Skeletal muscle satellite cell (primary cell): ENCODE measurements around the gene SLX1B. TPM values are rescaled to one million over a fixed set of nuclear protein-coding genes. Genes with fewer than 3 reads are reported as not detected.
A peak's percentile ranks its signal among the peaks of the same experiment; 100 is the strongest.
"Not testable (repeated sequence)": the region's sequence is repeated elsewhere in the genome, so short reads cannot be mapped to it uniquely, and the experiment has no call there.

Experiments
- H3K27me3 ChIP-seq: 2 replicates; pipeline ENCODE4 v1.7.0; 2013; ENCODE audit warnings: low read length; ENCODE audit not compliant: control insufficient read depth, insufficient read depth
- H3K36me3 ChIP-seq: 2 replicates; pipeline ENCODE4 v1.7.0; 2013; ENCODE audit warnings: mild to moderate bottlenecking, control low read depth, low read length; ENCODE audit not compliant: insufficient read depth
- H3K4me1 ChIP-seq: 2 replicates; pipeline ENCODE4 v1.7.0; 2013; ENCODE audit warnings: low read length; ENCODE audit not compliant: control insufficient read depth, insufficient read depth
- H3K4me2 ChIP-seq: 2 replicates; pipeline ENCODE4 v1.7.0; 2013; ENCODE audit warnings: mild to moderate bottlenecking, low read length
- H3K4me3 ChIP-seq: 2 replicates; pipeline ENCODE4 v1.7.0; 2013; ENCODE audit warnings: low read length
- H3K9ac ChIP-seq: 2 replicates; pipeline ENCODE4 v1.7.0; 2013; ENCODE audit warnings: mild to moderate bottlenecking, low read depth, low read length, moderate library complexity
- H3K9me3 ChIP-seq: replicated peaks from 2 replicates; pipeline ENCODE4 v1.7.0; 2013; ENCODE audit warnings: mild to moderate bottlenecking, control low read depth, low read length
- small RNA-seq: library from RNA; depleted of rRNA; stranded (forward); fragments of <200 nt; gene quantifications from one replicate; pipeline ENCODE3, GENCODE V24; 2012

SLX1B gene

DNA sequence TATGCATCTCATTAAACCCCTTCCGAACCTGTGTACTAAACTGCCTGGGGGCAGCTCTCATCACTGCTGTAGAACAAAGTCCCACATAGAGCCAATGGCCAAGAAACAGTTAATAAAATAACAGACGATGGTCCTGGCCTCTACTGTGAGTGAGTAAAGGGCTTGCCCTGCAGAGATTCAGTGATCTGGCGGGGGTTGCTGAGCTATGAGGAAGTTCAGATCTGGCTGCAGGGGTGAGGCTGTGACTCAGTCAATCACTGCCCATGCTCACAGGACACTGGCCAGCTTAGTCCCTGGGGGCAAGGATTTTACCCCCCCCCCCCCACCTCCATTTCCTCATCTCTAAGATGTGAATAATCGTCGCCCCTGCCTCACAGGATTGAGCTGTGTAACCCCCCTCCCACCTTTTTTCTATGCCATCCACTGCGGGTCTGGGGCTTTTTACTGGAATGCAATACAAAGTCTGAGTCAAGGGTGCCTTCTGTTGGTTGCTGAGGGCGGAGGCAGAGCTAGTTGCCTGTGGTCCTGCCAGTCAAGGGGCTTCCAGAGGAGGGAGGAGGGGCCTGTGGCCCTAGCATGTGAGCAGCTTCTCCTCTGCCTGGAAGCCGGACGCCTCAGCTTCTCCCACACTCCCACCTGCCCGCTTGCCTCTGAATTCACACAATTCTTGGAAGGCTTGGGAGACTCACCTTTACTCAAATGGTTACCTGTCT, 13.5 kb downstream of the SLX1B start:
- not testable (repeated sequence) for H3K9me3 ChIP-seq, H3K4me3 ChIP-seq, H3K4me2 ChIP-seq, H3K27me3 ChIP-seq, H3K4me1 ChIP-seq, H3K9ac ChIP-seq, H3K36me3 ChIP-seq

DNA sequence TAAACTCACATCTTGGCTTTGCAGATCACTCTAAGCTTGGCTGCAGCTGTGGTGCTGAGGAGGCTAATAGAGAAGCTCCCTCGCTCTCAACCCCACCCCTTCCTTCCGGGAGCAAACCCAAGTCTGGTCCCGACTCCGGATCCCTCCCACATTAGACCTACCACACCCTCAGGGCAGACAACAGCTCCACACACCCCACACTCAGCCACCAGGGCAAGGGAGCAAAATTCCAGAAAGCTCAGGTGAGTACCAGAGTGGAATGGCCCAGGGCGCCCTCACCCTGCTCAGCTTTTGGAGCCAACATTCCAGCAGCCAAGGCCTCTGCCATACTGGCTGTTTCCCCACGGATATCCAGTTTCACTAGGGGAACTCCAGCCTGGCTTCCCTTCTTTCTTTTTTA, 15.3 kb downstream of the SLX1B start:
- not testable (repeated sequence) for H3K36me3 ChIP-seq, H3K9me3 ChIP-seq, H3K4me3 ChIP-seq, H3K27me3 ChIP-seq, H3K4me1 ChIP-seq, H3K9ac ChIP-seq
- H3K4me2 ChIP-seq, result peak overlapping the region; percentile 49

DNA sequence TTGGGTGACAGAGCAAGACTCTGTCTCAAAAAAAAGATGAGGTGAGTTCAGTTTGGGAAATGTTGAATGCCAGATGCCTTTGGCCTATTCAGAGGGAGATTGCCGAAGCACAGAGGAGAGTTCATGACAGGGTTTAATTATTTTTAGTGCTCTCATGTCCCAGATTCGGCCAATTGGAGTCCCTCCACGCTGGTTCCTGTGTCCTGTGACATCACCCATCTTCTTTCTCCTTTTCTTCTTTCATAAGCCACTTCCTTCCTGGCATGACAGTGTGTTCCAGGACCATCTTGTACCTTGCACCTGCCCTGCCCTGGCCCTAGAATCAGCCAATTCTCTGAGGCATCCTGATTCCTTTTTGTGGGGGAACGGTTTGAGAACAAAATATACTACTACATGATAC, 17.7 kb downstream of the SLX1B start:
- H3K4me2 ChIP-seq, H3K9ac ChIP-seq, H3K9me3 ChIP-seq, H3K4me1 ChIP-seq, H3K4me3 ChIP-seq, H3K36me3 ChIP-seq, H3K27me3 ChIP-seq: not testable (repeated sequence)

DNA sequence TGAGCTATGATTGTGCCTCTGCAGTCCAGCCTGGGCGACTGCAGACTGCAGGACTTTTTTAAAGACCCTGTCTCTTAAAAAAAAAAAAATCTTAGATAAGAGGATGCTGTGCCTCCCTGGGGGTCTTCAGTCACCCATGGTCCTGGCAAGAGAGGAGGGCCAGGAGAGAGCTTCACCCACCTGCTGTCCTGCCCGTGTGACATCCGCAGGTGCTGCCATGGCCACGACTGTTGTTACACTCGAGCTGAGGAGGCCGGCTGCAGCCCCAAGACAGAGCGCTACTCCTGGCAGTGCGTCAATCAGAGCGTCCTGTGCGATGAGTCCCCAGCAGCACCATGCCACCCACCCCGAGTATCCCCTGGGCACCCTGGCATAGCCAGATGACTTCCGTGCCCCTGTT, 27.9 kb downstream of the SLX1B start:
- H3K36me3 ChIP-seq, H3K9me3 ChIP-seq, H3K9ac ChIP-seq, H3K4me3 ChIP-seq, H3K4me2 ChIP-seq, H3K27me3 ChIP-seq, H3K4me1 ChIP-seq: not testable (repeated sequence)

DNA sequence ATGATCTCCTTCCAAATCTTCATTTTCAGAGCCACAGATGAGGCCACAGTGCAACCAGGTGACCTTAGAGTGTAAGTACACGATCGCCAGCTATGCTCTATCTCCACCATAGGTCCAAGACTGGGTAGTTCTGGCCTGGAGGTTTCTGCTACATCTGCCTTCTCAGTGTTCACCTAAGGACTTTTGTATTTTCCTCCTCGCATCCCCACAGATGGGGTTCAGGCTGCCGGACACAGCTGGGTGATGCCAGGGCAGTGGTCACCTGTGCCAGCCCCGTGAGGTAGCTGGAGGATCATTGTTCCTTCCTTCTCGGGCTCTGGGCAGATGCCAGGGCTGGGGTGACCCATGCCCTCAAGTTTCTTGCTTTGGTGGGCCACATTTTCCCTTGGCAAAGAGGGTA, 52.0 kb downstream of the SLX1B start, which contains the start of gene NPIPB12:
Gene NPIPB12 (minus strand): TSS at position 101 of the 400 bp plus-strand sequence.
- H3K36me3 ChIP-seq, H3K9me3 ChIP-seq, H3K4me1 ChIP-seq, H3K4me2 ChIP-seq, H3K4me3 ChIP-seq, H3K9ac ChIP-seq, H3K27me3 ChIP-seq: not testable (repeated sequence)

Small RNAs within 50 kb of the gene (small RNA-seq; reads per million reads assigned to genes)
- gene AC133555.2, result not detected
